HG02870 (cell line): ENCODE results near the gene CCDC38.
"Not testable (repeated sequence)": the region's sequence is repeated elsewhere in the genome, so short reads cannot be mapped to it uniquely, and the experiment has no call there.

Source experiments
- ATAC-seq: cut with Tn5 transposase; IDR thresholded peaks from one replicate; pipeline ENCODE4 v1.9.1; 2021; ENCODE audit warnings: mild to moderate bottlenecking, moderate library complexity; ENCODE audit not compliant: unreplicated experiment

CCDC38 gene

DNA sequence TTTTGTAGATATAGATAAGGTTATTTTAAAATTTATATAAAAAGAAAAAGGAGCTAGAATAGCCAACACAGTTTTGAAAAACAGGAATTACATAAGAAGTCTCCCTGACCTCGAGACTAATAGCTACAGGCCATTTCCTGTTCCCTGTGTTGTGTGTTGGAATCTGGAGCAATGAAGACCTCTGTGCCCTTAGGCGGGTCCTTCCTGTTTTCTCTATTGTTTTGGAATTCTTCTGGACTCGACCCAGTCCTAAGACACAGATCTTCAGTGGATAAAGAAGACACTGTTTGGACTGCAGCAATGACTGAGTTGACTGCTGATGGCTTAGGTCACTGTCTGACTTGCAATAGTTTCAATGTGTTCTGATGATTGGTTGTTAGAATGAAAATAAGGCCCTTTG, 57.4 kb downstream of the CCDC38 start:
- no peak for ATAC-seq

DNA sequence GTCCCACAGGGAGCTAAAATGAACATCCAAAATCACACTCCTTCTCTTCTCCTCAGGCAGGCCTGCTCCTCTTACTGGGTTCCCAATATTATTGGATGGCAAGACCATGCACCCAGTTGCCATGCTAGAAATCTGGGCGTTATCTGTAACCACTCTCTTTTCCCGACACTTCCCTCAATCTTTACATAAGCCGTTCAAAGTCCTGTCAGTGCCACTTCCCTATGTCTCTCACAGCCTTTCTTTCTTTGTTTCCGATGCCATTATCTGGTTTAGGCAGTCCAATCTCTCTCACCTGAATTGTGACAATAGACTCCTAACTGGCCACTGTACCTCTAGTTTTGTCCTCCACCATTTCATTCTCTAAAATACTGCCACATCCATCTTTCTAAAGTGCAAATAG, 59.5 kb downstream of the CCDC38 start:
- ATAC-seq, result no peak

GRCh38 chr12:95882080-95882479, 60.3 kb downstream of the CCDC38 start:
- ATAC-seq, result no peak

- ATAC-seq, result no peak
These were observed 61.0 kb downstream of the CCDC38 start for GRCh38 chr12:95881331-95881955.

DNA sequence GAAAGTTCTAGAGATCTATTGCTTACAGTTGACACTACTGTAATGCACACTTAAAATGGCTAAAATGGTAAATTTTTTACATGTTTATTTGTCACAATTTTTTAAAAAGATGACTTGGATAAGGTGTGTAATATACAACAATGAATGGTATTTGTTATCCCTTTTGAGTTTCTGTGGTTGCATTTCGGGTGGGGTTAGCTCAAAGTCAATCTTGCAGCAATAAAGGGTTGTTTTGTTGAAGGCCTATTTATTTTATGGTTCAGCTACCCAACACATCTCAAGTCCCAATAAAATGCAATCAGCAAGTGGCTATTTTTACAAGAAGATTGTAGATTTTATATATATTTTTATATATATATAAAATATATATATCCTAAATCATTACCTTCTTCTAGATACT, 61.5 kb downstream of the CCDC38 start:
- ATAC-seq, result no peak

- ATAC-seq, result no peak
These were observed 64.8 kb downstream of the CCDC38 start for GRCh38 chr12:95877622-95878021.

- no peak for ATAC-seq
These were observed 68.0 kb downstream of the CCDC38 start for GRCh38 chr12:95874452-95874851.

- no peak for ATAC-seq
These were observed 71.5 kb downstream of the CCDC38 start for GRCh38 chr12:95870897-95871296.

GRCh38 chr12:95863337-95863736, 79.1 kb downstream of the CCDC38 start:
- ATAC-seq, result no peak

GRCh38 chr12:95862038-95862437, 80.4 kb downstream of the CCDC38 start:
- no peak for ATAC-seq

- ATAC-seq, result no peak
These were observed 82.2 kb downstream of the CCDC38 start for GRCh38 chr12:95859947-95860850.

DNA sequence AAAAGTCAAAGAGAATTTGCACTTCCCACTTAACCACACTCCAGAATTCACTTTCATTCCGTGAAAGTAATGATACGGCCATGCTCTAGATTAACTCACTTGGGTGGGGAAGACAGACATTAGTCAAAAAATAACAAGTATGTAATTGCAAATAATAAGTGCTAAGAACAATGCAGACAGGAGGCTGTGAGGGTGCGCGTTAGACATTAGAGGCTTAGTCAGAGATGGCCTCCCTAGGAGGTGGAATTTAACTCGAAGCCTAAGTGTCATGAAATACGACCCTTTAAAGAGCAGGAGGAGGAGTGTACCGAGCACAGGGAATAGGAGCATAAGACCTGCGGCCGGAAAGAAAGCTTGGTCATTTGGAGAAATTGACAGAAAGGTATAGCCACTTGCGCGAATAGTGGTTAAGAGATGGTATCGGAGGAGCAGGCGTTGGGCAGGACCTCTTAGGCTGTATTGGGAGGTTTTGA, 83.0 kb downstream of the CCDC38 start:
- ATAC-seq, result peak; percentile 31

DNA sequence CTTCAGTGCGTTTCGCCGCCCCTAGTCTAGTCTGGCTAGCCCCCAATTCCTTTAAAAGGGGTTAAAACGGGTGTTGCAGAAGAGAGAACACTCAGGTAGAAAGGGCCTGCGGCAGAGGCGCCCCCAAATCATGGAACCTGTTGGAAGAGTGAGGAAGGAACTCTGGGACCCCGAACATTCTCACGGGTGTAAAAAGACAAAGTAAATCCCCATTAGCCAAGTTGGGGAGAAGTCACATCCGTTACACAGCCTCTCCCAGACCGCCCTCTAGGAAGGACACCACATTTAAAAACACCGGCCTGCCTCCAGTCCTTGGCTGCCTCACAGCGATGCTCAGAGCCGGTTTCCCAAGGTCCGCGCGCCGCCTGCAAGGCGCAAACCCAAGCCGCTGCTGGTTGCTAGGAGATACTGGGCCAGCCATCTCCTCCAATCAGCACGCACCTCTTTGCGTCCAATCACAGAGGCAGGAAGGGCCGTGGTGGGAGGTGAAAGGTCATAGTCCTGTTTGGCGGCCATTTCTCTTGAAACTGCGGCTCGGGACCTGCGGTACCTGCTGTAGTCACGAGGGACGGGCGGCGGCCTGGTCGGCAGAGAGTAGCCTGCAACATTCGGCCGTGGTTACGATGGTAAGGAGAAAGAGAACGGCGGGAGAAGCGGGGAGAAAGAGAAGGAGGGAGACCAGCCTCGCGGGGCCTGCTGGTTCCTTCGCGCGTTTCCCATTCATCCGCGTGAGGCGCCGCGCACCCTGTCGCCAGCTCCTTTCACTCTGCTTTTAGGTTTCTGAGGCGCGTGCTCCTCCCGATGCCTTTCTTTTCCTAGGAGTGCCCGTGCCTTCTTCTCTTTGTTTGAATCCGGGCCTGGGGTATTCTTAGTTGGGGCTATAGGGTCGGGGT, 83.7 kb downstream of the CCDC38 start, which contains the start of gene SNRPF:
TSS of gene SNRPF (plus strand) at position 502 of the 893 bp plus-strand sequence. CDS start at position 624, 122 bp downstream.
- peak; percentile 99 for ATAC-seq

GRCh38 chr12:95857799-95858198, 84.6 kb downstream of the CCDC38 start:
- ATAC-seq, result no peak

GRCh38 chr12:95857156-95857555, 85.3 kb downstream of the CCDC38 start:
- no peak for ATAC-seq

DNA sequence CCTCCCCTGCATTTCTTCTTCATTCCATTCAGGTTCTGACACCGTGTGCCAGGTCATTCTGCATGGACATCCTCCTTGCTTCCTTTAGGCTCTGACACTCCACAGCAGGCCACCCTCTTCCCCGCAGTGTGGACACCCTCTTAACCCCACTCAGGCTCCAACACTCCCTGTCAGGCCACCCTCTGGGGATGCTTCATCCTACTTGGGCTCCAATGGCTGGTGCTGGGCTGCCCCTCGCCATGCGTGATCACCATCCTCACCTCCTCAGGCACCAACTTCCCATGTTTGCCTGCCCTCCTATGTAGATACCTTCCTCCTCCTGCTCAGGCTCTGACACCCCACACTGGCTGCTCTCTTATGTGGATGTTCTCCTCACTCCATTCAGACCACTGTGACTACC, 90.3 kb downstream of the CCDC38 start:
- ATAC-seq, result no peak

- no peak for ATAC-seq
These were observed 90.8 kb downstream of the CCDC38 start for GRCh38 chr12:95851606-95852005.

GRCh38 chr12:95848575-95849388, 93.6 kb downstream of the CCDC38 start:
- no peak for ATAC-seq

GRCh38 chr12:95842426-95842825, 100.0 kb downstream of the CCDC38 start:
- ATAC-seq, result not testable (repeated sequence)

- no peak for ATAC-seq
These were observed 104.3 kb downstream of the CCDC38 start for GRCh38 chr12:95838125-95838524.
